Mesenchymal stem cell (in vitro differentiated cells and primary cell): ENCODE data around the gene TRPM1.

Source experiments
- DNase-seq: peaks from one replicate; pipeline ENCODE4 v3.0.0-alpha.2; 2013
- H2AFZ ChIP-seq: one replicate; pipeline ENCODE4 v1.6.1; 2013; ENCODE audit warnings: low read depth, mild to moderate bottlenecking, control low read depth, inconsistent platforms, low read length, moderate library complexity
- H2AK5ac ChIP-seq: 2 replicates; pipeline ENCODE4 v1.6.1; 2013; ENCODE audit warnings: low read length, moderate library complexity, mild to moderate bottlenecking, inconsistent platforms; ENCODE audit not compliant: severe bottlenecking
- H2BK120ac ChIP-seq: one replicate; pipeline ENCODE4 v1.6.1; 2013; ENCODE audit warnings: low read depth, mild to moderate bottlenecking, inconsistent platforms, low read length, moderate library complexity
- H2BK12ac ChIP-seq, 2 experiments: one replicate each; pipeline ENCODE4 v1.6.1; 2013; ENCODE audit warnings: inconsistent platforms in 2 of 2, low read length in 2 of 2, mild to moderate bottlenecking in 2 of 2, moderate library complexity in 2 of 2, control low read depth in 1 of 2
- H2BK15ac ChIP-seq: one replicate; pipeline ENCODE4 v1.6.1; 2013; ENCODE audit warnings: mild to moderate bottlenecking, low read depth, inconsistent platforms; ENCODE audit not compliant: poor library complexity, severe bottlenecking
- H2BK5ac ChIP-seq: 2 replicates; pipeline ENCODE4 v1.6.1; 2013; ENCODE audit warnings: low read depth, mild to moderate bottlenecking, low read length, control low read depth, inconsistent platforms; ENCODE audit not compliant: poor library complexity, severe bottlenecking
- H3K14ac ChIP-seq, 2 experiments: one replicate each; pipeline ENCODE4 v1.6.1; 2013; ENCODE audit warnings: inconsistent platforms in 2 of 2, low read length in 2 of 2, control low read depth in 1 of 2, mild to moderate bottlenecking in 1 of 2, moderate library complexity in 1 of 2
- H3K18ac ChIP-seq, 2 experiments: one replicate each; pipeline ENCODE4 v1.6.1; 2013; ENCODE audit warnings: inconsistent platforms in 2 of 2, low read length in 2 of 2, control low read depth in 1 of 2, low read depth in 1 of 2, mild to moderate bottlenecking in 1 of 2
- H3K23ac ChIP-seq, 2 experiments: one replicate each; pipeline ENCODE4 v1.6.1; 2013; ENCODE audit warnings: inconsistent platforms in 2 of 2, low read length in 2 of 2, mild to moderate bottlenecking in 2 of 2, moderate library complexity in 2 of 2, control low read depth in 1 of 2
- H3K27ac ChIP-seq: 2 replicates; pipeline ENCODE4 v1.5.1; 2013; ENCODE audit warnings: mild to moderate bottlenecking, moderate library complexity, low read length, control low read depth, inconsistent platforms; ENCODE audit not compliant: poor library complexity, severe bottlenecking
- H3K27me3 ChIP-seq, 2 experiments: 2 replicates each; pipeline versions ENCODE4 v1.6.1 to v1.7.0; 2013; ENCODE audit warnings: low read length in 2 of 2, mild to moderate bottlenecking in 2 of 2, moderate library complexity in 2 of 2, control low read depth in 1 of 2, inconsistent platforms in 1 of 2; ENCODE audit not compliant: control insufficient read depth in 1 of 2, insufficient read depth in 1 of 2
- H3K36me3 ChIP-seq, 2 experiments: 2 replicates each; pipeline versions ENCODE4 v1.6.1 to v1.7.0; 2013; ENCODE audit warnings: low read length in 2 of 2, control low read depth in 1 of 2, inconsistent platforms in 1 of 2, low read depth in 1 of 2, mild to moderate bottlenecking in 1 of 2; ENCODE audit not compliant: insufficient read depth in 2 of 2, control insufficient read depth in 1 of 2
- H3K4ac ChIP-seq, 2 experiments: one replicate each; pipeline ENCODE4 v1.6.1; 2013; ENCODE audit warnings: inconsistent platforms in 2 of 2, low read length in 2 of 2, mild to moderate bottlenecking in 2 of 2, moderate library complexity in 2 of 2, control low read depth in 1 of 2, low read depth in 1 of 2
- H3K4me1 ChIP-seq: 2 replicates; pipeline ENCODE4 v1.6.1; 2013; ENCODE audit warnings: low read depth, low read length, control low read depth; ENCODE audit not compliant: control insufficient read depth, insufficient read depth
- H3K4me2 ChIP-seq: 2 replicates; pipeline ENCODE4 v1.6.1; 2013; ENCODE audit warnings: low read length, mild to moderate bottlenecking, inconsistent platforms; ENCODE audit not compliant: poor library complexity, severe bottlenecking
- H3K4me3 ChIP-seq, 2 experiments: 2 replicates each; pipeline versions ENCODE4 v1.5.1 to v1.7.0; 2013; ENCODE audit warnings: low read length in 2 of 2, mild to moderate bottlenecking in 2 of 2, control low read depth in 1 of 2, low read depth in 1 of 2; ENCODE audit not compliant: insufficient read depth in 1 of 2
- H3K79me1 ChIP-seq: replicated peaks from 2 replicates; pipeline ENCODE4 v1.6.1; 2013; ENCODE audit warnings: mild to moderate bottlenecking, control low read depth, low read length, inconsistent platforms; ENCODE audit not compliant: poor library complexity, severe bottlenecking
- H3K9ac ChIP-seq: 2 replicates; pipeline ENCODE4 v1.7.0; 2013; ENCODE audit warnings: mild to moderate bottlenecking, low read length, moderate library complexity
- H3K9me3 ChIP-seq: 2 replicates; pipeline ENCODE4 v1.7.0; 2013; ENCODE audit warnings: mild to moderate bottlenecking, low read length; ENCODE audit not compliant: control insufficient read depth
- H4K8ac ChIP-seq: one replicate; pipeline ENCODE4 v1.6.1; 2013; ENCODE audit warnings: inconsistent platforms, mild to moderate bottlenecking, low read length, moderate library complexity
- H4K91ac ChIP-seq: one replicate; pipeline ENCODE4 v1.6.1; 2013; ENCODE audit warnings: mild to moderate bottlenecking, low read length, inconsistent platforms
- WGBS: methylation state at CpG from one replicate; pipeline ENCODE4 v1.1.7; 2013; ENCODE audit warnings: mixed read lengths; 5-methylcytosine and 5-hydroxymethylcytosine counted together

The TRPM1 gene

DNA sequence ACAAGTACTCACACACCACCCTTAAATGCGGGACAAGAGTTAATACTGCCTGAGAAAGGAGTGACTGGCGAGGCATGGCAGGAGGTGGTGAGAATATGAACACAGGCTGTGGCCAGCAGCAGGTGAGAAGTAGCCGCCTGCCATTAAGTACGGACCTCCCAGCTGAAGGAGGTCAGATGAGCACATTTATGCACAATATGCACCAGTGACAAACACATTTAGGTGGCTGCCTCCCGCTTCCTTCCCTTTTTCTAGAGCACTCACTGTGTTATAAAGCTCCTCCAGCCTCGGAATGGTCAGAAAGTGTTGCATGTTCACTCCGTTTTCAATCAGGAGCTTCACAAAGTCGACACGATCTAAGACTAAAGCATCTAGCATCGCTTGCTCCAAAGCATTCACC, 52.4 kb downstream of the TRPM1 start:
- no peak overlapping the region for H3K23ac ChIP-seq
- no peak for DNase-seq
- H3K4me1 ChIP-seq: no peaks in the 10 kb centered on the region
- H3K27me3 ChIP-seq: peaks cover 0 to 8% of the 10 kb centered on the region in 2 experiments
- H2BK15ac ChIP-seq: no peak overlapping the region
- no peak overlapping the region for H2AFZ ChIP-seq
- no peak overlapping the region for H3K4me3 ChIP-seq
- H4K91ac ChIP-seq: no peak overlapping the region
- H4K8ac ChIP-seq: no peak overlapping the region
- H3K9me3 ChIP-seq: no peaks in the 10 kb centered on the region
- H2BK5ac ChIP-seq: no peak overlapping the region
- H3K18ac ChIP-seq: no peak overlapping the region
- H3K4ac ChIP-seq: no peak overlapping the region
- 87% methylated on average over 10 of the region's 10 CpGs for WGBS
- H3K4me2 ChIP-seq: no peak overlapping the region
- no peak overlapping the region for H3K27ac ChIP-seq
- H2AK5ac ChIP-seq: no peak overlapping the region
- H2BK12ac ChIP-seq: no peak overlapping the region
- H3K79me1 ChIP-seq: no peaks in the 10 kb centered on the region
- no peaks in the 10 kb centered on the region for H3K36me3 ChIP-seq
- no peak overlapping the region for H3K9ac ChIP-seq
- no peak overlapping the region for H3K14ac ChIP-seq
- no peak overlapping the region for H2BK120ac ChIP-seq

DNA sequence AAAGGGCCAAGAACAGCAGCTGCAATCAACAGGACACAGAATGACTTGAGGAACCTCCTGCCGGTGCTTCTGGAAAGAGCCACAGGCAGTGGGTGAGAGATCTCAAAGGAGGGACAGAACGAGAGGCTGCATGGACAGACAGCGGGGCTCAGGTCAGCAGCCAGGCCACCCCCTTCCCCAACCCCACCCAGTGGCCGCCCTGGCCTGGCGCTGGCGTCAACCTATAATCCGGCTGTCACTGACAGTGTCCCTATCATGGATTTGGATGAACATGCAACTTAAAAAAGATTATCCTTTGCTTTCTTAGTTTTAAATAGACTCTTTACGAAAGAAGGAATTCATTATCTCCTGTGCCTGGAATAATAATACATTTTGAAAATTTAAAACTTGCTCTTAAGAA, 54.1 kb downstream of the TRPM1 start:
- Histone ChIP-seq H3K23ac (no peak overlapping the region), H4K91ac (no peak overlapping the region)
- 82% methylated on average over 3 of the region's 8 CpGs for WGBS

DNA sequence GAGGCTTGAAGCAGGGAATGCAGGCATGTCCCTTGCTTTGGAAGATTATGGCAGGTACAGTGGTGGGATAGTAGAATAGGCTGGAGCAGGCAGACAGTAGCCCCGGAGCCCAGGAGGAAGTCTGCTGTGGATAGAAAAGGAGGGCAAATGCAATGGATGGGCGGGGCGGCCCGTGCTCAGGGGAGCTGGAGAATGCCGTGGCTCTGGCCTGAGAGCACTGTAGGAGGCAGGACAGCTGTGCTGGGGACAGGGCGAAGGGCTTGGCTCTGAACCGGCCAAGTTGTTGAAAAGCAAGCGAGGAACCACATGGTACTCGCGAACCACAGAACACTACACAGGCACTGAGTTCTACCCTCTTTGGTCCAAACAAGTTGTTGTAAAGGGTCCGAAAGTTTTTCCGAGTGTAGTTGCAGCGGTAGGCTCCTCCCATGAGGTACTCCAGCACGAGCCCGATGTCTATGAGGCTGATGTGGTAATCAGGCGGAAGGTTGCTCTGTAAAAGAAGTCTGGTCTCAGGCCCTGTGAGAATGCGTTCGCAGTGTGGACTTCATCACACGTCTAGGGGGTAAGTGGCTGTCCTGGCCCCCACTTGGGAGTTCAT, 54.7 kb downstream of the TRPM1 start:
- Histone ChIP-seq H3K4me3 (no peak overlapping the region), H3K9ac (no peak overlapping the region), H4K8ac (no peak overlapping the region), H3K79me1 (no peaks in the 10 kb centered on the region), H3K14ac (no peak overlapping the region), H2BK12ac (no peak overlapping the region), H3K4me1 (no peaks in the 10 kb centered on the region), H2BK15ac (no peak overlapping the region), H2AFZ (no peak overlapping the region), H2AK5ac (no peak overlapping the region), H3K18ac (no peak overlapping the region), H3K9me3 (no peaks in the 10 kb centered on the region), H4K91ac (no peak overlapping the region), H3K4me2 (no peak overlapping the region), H3K27ac (no peak overlapping the region), H3K23ac (no peak overlapping the region), H3K4ac (no peak overlapping the region), H3K27me3 (peaks cover 0 to 8% of the 10 kb centered on the region in 2 experiments), H2BK5ac (no peak overlapping the region), H2BK120ac (no peak overlapping the region), H3K36me3 (no peaks in the 10 kb centered on the region)
- DNase-seq: no peak
- WGBS: 73% methylated on average over 19 of the region's 19 CpGs

More for the DNA sequence above, 54.1 kb downstream of the TRPM1 start:
- no peak overlapping the region for H3K18ac ChIP-seq
- H2BK5ac ChIP-seq: no peak overlapping the region
- H2BK120ac ChIP-seq: no peak overlapping the region
- H2AFZ ChIP-seq: no peak overlapping the region
- H3K36me3 ChIP-seq: no peaks in the 10 kb centered on the region
- no peaks in the 10 kb centered on the region for H3K4me1 ChIP-seq
- no peak overlapping the region for H3K4me3 ChIP-seq
- H3K4me2 ChIP-seq: no peak overlapping the region
- no peak overlapping the region for H2BK12ac ChIP-seq
- no peak overlapping the region for H2AK5ac ChIP-seq
- DNase-seq: no peak
- no peak overlapping the region for H3K9ac ChIP-seq
- no peak overlapping the region for H2BK15ac ChIP-seq
- no peaks in the 10 kb centered on the region for H3K9me3 ChIP-seq
- H4K8ac ChIP-seq: no peak overlapping the region
- no peaks in the 10 kb centered on the region for H3K79me1 ChIP-seq
- H3K27ac ChIP-seq: no peak overlapping the region
- no peak overlapping the region for H3K14ac ChIP-seq
- peaks cover 0 to 8% of the 10 kb centered on the region in 2 experiments for H3K27me3 ChIP-seq
- H3K4ac ChIP-seq: no peak overlapping the region

DNA sequence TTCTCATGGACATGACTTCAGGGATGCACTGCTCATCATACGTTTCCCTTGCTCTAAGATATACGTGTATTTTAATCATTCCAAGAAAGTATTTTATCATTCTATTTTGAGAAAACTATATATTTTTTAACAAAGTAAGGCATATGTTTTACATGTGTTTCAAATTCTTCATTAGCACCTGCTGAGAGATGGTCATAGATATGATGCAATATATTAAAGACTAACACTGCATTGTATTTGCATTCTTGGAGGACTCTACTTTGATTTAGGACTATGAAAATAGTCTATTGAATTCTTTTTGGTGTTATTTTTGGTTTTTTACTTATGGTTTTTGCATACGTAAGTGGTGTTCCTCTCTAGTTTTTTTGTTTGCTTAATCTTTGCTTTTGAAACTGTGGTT, 55.9 kb downstream of the TRPM1 start:
- Histone ChIP-seq H3K14ac (no peak overlapping the region), H3K36me3 (no peaks in the 10 kb centered on the region), H4K8ac (no peak overlapping the region), H4K91ac (no peak overlapping the region), H3K9ac (no peak overlapping the region), H2BK12ac (no peak overlapping the region), H3K4me2 (no peak overlapping the region), H3K4me3 (no peak overlapping the region), H3K18ac (no peak overlapping the region), H3K79me1 (no peaks in the 10 kb centered on the region), H3K4me1 (no peaks in the 10 kb centered on the region), H3K9me3 (no peaks in the 10 kb centered on the region), H3K4ac (no peak overlapping the region), H2AFZ (no peak overlapping the region), H2BK120ac (no peak overlapping the region), H3K23ac (no peak overlapping the region), H3K27ac (no peak overlapping the region), H2BK15ac (no peak overlapping the region), H2BK5ac (no peak overlapping the region), H3K27me3 (peaks cover 0 to 8% of the 10 kb centered on the region in 2 experiments), H2AK5ac (no peak overlapping the region)
- no peak for DNase-seq
- 77% methylated on average over 1 of the region's 3 CpGs for WGBS
